Activated CD4-positive, alpha-beta T cell treated with anti-CD3 and anti-CD28 coated beads, Interleukin-2, Interleukin-4, amounts not matched to agents 100 ng/mL and 50 ng/mL, durations not matched to agents 16 hours and 8 hours (primary cell): ENCODE data around the gene IGFBP7.
"Not testable (repeated sequence)": the region's sequence is repeated elsewhere in the genome, so short reads cannot be mapped to it uniquely, and the experiment has no call there.

Experiments used
- DNase-seq: peaks from one replicate; pipeline ENCODE4 v3.0.0-alpha.2; 2020; ENCODE audit warnings: low spot score

Gene IGFBP7

DNA sequence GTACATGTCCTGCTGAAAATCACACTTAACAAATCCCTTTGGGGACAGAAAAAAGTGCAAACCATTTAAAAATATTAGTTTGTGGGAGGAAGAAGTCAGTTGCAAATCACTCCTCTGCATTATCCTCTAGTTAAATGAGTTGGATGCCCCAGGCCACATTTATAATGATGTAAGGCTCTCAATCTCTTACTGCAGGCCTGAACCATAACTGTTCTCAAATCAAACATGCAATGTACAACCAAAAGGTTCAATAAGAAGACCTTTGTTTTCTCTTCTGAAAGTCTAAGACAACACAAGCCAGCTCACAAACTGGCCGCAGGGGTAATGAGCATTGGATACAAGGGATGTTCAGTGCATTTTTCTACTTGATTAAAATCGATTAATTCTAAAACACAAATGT is 39.7 kb downstream of the IGFBP7 start:
- DNase-seq = no peak

DNA sequence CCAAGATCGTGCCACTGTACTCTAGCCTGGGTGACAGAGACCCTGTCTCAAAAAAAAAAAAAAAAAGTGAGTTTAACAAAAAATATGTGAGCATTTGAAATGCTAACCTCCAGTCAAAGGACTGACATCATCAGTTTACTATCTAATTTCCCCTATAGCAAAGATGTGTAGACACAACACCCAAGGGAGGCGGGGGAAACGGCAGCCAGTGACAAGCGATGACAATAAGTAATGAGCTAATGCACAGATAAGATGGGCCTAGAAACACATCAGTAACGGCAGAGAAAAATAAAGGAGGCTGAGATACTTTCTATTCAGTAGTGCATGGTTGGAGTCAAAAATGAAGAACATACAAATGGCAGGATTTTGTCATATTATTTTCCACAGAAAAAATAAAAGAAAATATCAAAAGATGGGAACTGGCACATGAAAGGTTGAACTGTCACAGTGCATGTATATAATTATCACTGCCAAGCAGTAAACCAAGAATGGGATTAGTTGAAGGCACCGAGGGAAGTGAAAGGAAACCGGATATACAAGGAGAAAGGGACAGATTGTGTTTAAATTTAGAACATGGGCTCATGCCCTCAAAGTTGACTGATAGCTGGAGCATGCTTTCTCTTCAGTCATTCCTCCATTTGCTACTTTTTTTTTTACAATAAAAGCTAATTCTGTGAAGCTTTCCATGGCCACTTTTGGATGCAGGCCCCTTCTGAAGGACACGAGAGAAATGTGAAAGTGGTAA is 41.8 kb downstream of the IGFBP7 start:
- DNase-seq = no peak

DNA sequence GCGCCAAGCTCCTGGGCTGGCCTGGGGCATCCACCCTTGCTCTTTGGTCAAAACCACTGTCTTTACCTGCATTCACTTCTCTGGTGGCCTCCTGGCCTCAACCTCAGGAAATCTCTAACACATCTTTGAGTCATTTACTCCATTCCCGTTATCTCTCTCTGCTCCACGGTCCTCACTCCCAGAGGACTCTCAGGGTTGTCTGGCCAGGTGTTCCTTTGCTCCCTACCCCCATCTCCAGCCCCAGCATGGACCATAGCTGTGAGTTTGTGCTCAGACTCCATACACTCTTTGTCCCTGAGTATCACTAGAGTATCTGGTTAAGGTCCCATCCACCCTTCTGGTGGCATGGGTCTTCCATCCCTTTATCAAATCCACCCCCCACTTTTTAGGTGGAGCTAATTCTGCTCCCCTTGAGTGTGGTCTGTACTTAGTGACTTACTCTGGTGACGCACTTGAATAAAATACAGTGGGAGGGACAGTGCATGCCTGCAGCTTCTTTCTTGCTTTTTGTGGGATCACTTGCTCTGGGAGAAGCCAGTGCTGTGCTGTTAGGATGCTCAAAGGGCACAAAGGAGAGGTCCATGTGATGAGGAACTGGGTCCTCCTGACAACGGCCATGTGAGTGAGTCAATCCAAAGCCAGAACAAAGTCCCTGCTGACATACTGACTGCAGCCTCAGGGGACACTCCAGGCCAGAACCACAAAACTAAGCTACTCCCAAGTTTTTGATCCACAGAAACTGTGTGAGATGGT is 44.3 kb downstream of the IGFBP7 start:
- no peak for DNase-seq

DNA sequence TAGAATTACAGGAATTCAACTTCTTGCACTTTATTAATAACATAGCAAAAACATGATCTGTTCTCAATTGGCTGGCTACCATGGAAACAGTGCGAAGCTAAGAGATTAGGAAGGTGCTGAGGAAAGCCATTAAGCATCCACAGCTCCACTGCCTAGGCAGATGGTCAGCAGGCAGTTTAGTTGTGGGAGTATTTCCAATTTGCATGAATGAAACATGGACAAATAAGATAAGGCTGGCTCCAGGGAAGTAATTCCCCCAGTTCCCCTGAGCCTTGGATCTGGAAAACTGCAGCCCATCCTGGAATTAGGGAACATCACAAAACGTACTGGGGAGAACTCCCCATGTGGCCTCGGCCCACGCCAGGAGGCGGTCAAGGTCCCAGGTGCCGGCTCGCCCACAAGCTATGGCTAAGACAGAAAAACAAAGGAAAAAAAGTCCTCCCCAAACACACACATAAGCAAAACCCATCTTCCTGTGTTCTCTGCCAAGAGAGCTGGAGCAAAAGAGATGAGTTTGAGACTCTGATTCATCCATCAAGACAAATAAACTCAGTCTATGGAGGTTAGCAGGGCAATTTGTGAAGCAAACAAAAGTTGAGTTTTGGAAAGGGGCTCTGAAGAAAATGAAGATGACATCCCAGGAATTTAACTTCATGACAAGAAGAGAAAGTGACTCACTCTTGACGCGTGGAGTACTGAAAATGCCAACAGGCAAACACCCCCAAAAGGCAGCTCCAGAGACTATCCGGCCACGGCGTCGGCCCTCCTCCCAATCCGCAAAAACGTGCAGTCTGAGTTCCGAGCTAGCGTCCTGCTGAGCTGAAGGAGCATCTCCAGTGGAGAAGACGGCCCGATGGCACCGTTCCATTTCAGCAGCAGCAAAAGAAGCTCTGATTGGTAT is 45.1 kb downstream of the IGFBP7 start:
- no peak for DNase-seq

DNA sequence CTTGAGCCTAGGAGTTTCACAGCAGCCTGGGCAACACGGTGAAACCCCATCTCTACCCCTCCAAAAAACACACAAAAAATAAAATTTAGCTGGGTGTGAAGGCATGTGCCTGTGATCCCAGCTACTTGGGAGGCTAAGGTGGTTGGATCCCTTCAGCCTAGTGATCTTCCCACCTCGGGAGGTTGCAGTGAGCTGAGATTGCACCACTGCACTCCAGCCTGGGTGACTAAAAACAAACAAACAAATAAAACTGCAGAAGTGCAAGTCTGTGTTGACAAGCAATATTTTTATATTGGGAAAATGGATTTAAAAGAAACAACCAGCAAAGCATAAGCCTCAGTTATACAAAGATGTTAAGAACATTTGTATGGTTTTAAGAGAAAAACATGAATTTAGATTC is 46.1 kb downstream of the IGFBP7 start:
- DNase-seq = no peak

DNA sequence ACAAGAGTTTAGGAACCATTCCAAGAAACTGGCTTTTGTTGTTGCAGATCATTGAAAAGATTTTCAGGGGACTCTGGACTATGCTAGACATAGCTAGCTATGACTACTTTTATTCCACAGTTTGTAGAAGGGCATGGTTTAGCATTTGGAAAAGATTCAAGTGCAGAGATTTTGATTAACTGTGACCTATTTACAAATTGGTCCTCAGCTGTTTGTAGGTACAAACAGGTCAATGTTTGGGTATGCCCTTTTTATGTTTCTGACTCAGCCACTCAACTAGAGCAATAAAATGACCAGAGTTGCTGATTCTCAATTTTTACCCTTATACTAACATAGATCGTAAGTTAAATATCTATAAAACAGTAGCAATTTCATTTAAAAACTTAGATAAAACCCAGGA is 46.7 kb downstream of the IGFBP7 start:
- no peak for DNase-seq

DNA sequence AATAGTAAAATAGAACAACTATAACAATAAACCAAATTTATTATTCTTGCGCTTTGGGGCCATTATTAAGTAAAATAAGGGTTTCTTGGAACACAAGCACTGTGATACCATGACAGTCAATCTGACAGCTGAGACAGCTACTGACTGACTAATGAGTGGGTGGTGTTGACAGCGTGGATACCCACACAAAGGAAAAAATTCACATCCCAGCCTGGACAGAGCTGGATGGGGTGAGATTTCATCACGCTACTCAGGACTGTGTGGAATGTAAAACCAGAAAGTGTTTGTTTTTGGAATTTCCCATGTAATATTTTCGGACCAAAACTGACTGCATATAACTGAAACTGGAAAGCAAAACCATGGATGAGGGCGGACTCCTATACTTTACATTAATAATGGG is 48.8 kb downstream of the IGFBP7 start:
- no peak for DNase-seq

DNA sequence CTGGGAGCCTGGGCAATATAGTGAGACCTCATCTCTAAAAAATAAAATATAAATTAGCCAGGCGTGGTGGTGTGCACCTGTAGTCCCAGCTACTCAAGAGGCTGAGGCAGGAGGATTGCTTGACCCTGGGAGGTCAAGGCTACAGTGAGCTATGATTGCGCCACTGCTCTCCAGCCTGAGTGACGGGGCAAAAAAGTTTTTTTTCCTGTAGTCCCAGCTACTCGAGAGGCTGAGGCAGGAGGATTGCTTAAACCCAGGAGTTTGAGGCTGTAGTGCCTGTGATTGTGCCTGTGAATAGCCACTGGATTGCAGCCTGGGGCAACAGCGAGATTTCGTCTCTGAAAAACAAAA is 49.5 kb downstream of the IGFBP7 start:
- not testable (repeated sequence) for DNase-seq

DNA sequence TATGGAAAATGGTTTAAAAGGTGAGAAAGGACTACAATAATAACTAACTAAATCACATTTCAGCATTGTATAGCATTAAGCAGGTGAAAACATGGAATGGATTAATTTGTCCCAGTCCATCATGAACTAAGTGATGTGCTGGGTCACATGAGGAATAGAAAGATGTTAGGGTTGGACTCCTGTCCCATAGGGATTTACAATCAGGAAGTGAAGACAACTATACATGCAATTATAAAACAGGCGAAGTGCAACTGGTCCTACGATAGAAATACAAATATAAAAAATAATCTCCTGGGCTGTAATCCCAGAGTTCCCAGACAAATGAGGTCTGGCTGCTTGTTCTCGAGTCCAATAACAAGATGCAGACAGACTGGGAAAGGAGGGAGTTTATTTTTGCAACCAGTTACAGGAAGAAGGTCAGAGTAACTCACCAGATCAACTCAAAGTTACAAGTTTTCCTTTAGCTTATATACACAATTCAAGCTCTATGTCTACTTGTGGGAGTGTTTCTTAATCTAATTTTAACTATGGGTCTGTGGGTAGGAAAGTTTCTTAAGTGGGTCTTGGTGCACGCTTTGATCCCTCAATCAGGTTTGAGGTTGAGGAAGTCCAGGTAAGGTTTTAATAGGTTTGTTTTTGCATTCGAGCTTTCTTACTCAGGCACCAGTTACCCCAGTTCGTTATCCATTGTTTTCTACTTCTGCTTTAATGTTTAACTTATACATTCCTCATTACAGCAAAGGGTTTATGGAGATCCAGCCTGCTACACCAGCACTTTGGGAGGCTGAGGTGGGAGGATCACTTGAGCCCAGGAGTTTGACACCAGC is 50.1 kb downstream of the IGFBP7 start:
- DNase-seq = no peak

DNA sequence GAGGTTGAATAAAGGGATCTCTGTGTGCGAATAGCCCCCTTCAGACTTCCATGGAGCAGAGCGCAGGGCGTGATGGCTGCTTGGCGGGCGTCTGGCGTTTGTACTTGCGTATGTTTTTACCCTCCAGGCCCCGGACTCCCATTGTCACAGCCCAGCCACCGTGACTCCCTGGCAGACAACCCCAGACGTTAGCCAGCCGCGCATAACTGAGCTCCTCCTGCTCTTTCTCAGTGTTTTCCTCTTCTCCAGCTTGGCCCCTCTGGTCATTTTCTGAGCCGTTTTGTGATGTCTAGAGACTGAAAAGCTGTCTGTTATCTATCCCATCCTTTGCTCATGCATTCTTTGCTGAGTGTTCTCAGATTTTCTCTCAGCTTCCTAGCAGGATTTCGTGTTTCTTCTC is 54.3 kb downstream of the IGFBP7 start:
- DNase-seq = no peak

DNA sequence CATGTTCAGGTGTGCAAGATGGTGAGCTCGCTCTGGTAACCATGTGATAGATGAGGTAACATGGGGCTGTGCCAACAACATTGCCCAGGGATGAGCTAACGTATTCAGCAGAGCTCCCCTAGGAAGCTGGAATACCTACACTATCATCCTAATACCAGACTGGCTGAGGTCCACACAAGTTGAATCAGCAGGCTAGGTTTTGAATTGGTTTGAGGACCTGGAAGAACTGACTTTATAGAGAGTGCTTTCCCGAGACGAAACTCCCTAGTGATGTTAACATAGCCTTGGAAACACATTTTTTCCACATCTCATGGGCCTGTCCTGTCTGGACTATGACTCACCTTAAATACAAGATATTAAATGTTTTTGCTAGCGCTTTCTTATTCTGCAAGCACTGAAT is 56.7 kb downstream of the IGFBP7 start:
- no peak for DNase-seq

DNA sequence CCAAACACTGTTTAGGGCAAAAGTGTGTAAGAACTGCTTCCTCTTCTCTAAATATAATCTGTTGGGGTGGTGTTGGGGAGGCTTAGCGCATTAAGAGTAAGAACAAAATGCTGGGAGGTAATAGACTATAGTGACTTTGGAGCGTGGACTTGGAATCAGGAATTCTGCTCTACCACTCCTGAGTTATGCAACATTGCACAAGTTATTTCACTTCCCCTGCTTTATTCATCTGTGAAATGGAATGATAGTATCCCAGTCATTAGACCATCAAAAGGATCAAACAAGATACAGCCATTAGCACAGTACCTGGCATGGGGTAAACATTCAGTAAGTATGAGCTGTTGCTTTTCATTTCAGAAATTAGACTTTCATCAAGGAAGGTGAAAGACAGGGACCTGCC is 58.7 kb downstream of the IGFBP7 start:
- DNase-seq = no peak

DNA sequence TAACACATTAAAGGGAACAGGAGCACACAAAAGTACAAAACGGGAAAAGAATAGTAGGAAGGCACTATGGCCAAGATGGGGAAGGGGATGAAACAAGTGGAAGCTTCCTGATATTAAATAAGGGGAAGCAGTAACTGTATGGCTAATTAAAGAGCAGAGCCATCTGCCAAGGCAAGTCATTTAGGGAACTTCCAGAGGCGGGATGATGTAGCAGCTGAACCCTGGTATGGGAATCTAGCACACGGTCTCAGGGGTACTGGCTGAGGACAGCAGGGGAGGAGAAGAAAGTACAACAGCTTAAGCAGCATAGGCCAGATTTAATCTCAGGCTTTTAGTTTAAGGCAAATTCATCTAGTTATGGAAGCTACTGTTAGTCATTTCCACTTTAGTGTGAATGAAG is 59.1 kb downstream of the IGFBP7 start:
- no peak for DNase-seq

DNA sequence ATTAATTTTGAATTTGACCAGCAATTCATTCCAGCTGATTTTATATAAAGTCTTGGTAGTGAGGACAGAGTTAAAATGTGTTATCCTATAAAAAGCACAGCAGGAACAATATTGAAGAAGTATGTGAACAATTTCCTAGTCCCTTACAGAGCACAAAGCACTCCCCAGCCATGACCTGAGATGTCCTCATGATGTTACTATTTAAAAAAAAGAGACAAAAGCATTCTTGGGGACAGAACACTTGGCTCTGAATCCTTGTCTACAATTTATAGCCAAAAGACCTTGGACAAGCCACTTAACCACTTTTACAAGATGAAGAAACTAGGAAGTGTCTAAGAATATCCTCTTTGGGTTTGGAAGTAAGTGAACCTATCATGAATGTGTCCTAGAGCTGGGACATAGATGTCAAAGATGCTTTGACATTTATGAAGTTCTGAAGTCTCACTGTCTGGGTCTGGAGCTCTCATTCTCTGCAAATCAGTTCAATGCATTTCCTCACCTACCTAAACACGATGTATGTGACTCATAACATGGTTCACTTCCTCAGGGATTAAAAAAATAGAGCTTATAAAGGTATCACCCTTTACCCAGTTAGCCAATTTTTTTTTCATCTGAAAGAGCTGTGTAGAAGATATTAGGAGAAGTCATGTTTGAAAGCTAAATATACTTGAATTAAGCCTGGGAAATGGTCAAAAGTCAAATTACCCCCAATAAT is 61.4 kb downstream of the IGFBP7 start:
- DNase-seq = no peak

DNA sequence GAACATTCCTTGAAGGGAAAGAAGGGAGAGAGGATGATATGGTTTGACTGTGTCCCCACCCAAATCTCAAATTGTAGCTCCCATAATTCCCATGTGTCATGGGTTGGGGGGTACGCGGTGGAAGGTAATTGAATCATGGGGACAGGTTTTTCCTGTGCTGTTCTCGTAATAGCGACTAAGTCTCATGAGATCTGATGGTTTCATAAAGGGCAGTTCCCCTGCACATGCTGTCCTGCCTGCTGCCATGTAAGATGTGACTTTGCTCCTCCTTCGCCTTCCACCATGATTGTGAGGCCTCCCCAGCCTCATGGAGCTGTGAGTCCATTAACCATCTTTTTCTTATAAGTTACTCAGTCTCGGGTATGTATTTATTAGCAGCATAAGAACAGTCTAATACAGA is 63.1 kb downstream of the IGFBP7 start:
- not testable (repeated sequence) for DNase-seq

DNA sequence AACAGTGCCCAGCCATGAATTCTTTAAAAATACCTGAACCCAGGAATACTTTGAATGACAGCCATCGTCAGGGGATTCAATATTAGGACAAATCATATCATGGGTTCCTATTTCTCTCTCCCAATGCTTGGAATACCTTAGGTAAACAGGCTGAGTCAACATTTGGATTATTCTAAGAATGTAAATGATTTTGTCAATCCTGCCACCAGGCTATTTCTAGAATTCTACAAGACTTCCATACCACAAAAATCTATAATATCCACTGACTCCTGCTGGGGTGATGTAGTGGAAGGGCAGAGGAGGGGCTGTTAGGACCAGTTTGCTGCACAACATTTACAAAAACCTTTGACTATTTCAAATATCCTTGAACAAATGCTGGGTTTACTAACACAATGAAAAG is 65.2 kb downstream of the IGFBP7 start:
- no peak for DNase-seq

DNA sequence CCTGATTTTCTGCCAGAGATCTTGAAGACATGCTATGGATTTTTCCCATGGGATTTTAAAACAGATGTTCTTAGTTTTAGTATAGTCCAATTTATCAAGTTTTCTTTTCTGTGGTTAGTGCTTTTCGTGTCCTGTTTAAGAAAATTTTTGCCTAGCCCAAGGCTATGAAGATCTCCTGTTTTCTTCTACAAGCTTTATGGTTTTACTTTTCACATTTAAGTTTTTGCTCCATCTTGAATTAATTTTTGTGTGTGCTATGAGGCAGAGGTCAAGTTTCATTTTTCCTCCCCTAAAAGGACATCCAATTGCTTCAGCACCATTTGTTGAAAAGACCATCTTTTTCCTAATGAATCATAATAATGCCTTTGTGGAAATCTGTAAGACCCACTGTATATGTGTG is 65.9 kb downstream of the IGFBP7 start:
- DNase-seq = no peak

DNA sequence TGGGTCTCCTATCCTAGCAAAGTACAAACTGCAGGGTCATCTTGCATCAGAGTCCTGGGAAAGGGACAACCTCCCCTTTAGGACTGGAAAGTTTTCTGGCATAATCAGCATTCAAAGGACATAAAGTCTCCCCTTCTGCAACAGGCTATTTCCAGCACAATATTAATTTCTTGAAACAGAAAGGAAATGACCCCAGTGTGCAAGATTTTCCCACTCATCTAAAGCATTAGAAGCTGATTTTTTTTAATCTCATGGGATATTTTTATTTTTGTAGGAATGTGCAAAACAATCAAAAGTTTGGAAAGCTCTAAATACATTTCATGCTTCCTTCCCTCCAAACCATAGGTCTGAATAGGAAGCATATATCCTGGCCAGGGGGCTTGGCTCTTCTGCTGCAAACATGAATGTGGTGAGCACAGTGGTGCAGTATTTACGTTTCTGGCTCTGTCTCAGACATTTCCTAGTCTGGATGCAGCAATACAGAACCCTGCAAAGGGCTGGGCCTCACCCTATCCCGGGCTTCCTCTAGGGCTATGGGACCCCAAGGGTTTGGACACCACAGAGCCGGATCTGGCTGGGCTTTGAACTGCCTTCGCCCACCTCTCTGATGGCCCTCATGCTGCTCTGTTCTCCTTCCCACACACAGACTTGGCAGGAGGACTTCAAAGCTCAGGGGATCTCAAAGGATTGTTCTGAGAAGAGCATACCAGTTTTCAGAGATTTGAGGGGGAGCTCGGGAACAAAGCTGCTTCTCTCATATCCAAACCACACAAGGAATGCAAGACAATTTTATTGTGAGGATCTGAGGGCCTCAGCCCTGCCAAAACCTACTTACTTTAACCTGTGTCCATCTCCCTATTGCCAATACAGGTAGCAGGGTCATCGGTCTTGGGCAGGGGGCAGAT is 66.6 kb downstream of the IGFBP7 start:
- DNase-seq = no peak

DNA sequence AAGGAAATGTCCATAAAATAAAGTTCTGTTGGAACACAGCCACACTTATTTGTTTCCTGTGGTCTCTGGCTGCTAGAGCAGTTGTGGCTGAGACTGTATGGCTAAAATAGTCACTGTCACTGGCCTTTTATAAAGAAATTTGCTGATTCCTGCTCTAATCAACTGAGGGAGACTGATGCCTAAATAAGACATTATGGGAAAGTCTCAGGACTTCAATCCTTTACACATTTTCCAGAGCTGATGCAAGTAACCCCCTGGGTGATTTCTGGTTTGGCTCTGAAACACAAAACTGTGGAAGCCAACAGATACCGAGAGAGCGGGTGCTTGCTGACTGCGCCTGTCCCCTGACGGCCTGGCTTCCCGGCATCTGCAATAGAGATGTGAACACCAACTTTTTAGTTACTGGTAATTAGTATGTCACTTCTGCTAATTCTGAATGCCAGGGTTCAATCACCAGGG is 67.4 kb downstream of the IGFBP7 start:
- no peak for DNase-seq

DNA sequence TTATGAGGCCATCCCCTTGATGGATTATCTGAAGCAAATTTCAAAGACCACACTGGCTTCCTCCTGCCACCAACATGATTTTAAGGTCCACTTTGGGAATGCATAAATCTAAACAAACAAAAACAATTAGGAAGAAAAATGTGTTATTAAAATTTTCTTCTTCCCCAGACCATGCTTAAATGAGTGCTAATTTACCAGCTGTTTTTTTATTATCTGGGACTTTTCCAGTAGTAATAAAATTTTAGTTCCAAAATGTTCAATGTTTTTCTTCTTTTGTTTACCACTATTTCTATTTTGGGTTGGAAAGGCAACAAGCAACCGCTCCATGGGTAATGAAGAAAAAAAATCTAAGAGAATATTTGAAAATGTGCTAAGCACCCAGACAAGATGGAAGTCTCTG is 69.2 kb downstream of the IGFBP7 start:
- DNase-seq = no peak
